ENCODE measurements around the gene RICTOR. TPM values are rescaled to one million over a fixed set of nuclear protein-coding genes. Genes with fewer than 3 reads are reported as not detected.

The RICTOR gene
- total RNA-seq, 1 donor = 289 TPM

DNA sequence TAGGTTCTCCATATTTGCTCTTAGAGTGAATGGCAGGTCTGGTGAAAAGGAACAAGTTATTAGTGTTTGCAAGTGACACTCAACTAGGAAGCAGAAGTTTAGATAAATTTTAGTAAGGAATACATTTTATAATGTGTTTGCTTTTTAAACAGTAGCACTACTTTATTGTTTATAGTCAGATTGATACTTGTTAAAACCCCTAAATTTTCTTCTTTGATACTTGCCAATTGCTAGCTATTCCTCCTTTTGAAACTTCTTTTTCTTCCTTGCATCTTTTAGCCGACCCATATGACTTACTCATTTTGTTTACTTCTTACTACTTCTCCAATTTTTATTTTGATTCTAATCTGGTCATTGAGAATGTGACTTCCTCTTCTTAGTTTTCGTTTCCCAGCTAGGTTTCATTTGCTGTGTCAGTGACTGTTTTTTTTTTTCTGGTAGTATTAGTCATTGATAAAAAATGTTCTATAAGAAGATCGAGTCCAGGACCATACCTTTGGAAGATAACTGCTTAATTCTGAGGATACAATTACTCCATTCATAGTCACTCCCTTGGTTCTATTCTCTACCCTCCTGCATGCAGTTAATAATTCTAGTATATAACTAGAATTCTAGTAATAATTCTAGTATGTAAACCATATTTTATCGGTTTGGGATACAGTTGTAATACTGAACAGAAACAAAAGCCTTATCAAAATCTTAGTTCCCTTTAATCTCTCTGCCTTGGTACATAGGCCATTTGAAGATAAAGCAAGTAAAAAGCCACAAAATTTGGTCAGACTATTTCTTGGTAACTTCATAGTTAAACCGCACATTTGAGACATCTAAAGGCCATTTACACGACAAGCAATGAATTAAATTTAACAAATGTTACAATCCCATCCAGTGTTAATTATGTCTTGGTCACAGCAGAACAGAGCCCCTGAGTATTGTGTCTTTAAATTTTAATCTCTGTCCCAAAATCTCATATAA, 2.8 kb upstream of the RICTOR start:
- Histone ChIP-seq H3K9me3 (ENCODE audit: low read depth, low read length) (no peaks in the 10 kb centered on the region), H3K27me3 (ENCODE audit: insufficient read depth, low read length) (peaks cover 13% of the 10 kb centered on the region), H3K4me3 (ENCODE audit: low read length) (no peak overlapping the region)

DNA sequence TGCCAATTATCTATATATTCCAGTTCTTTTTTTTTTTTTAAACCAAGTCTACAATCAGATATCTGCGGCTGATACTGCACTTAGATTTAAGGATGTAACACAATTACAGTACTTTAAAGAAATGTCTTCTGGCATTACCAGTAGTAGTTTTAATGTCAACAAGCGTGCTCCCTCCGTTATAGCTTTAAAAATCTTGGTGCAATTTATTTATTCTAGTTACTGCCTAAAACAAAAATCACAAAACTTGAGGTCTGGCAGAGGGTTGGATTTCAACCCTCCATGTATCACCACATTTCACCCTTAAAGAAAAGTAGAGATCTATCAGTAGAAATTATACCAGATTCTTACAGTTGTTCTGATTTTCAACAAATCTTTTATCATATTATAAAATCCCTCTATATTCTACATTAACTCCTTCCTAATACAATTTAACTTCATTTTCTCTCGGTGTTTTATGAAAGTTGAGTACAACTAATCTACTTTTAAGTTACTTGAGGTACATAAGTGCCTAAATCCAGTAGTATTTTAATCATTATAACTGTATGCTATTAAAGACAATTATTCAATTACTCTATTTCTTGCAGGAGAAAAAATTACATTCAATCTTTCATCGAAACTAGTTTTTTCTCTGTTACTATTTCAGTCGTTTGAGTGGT, 2.0 kb upstream of the RICTOR start:
- no peaks in the 10 kb centered on the region for H3K9me3 ChIP-seq (ENCODE audit: low read depth, low read length)
- no peak overlapping the region for H3K4me3 ChIP-seq (ENCODE audit: low read length)
- H3K4me1 ChIP-seq (ENCODE audit: insufficient read depth, low read length) = peaks cover 18% of the 10 kb centered on the region
- peaks cover 11% of the 10 kb centered on the region for H3K27me3 ChIP-seq (ENCODE audit: insufficient read depth, low read length)

More for the DNA sequence above, 2.8 kb upstream of the RICTOR start:
- peaks cover 17% of the 10 kb centered on the region for H3K4me1 ChIP-seq (ENCODE audit: insufficient read depth, low read length)

DNA sequence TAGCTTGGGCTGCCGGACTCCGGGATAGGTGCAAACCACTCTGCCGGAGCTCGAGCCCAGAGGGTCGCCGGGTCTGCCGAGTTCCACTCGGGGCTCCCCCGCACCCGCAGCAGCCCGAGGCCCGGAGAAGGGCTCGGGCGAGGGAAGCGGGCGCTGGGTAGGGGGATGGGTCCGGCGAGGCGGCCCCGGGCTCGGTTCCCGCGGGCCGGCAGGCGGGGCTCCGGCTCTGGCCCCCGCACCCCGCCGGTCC, 507 bp downstream of the RICTOR start:
- no peaks in the 10 kb centered on the region for H3K9me3 ChIP-seq (ENCODE audit: low read depth, low read length)
- H3K27me3 ChIP-seq (ENCODE audit: insufficient read depth, low read length) = no peaks in the 10 kb centered on the region
- peaks cover 15% of the 10 kb centered on the region for H3K4me1 ChIP-seq (ENCODE audit: insufficient read depth, low read length)
- peak overlapping the region; percentile 76 for H3K4me3 ChIP-seq (ENCODE audit: low read length)

DNA sequence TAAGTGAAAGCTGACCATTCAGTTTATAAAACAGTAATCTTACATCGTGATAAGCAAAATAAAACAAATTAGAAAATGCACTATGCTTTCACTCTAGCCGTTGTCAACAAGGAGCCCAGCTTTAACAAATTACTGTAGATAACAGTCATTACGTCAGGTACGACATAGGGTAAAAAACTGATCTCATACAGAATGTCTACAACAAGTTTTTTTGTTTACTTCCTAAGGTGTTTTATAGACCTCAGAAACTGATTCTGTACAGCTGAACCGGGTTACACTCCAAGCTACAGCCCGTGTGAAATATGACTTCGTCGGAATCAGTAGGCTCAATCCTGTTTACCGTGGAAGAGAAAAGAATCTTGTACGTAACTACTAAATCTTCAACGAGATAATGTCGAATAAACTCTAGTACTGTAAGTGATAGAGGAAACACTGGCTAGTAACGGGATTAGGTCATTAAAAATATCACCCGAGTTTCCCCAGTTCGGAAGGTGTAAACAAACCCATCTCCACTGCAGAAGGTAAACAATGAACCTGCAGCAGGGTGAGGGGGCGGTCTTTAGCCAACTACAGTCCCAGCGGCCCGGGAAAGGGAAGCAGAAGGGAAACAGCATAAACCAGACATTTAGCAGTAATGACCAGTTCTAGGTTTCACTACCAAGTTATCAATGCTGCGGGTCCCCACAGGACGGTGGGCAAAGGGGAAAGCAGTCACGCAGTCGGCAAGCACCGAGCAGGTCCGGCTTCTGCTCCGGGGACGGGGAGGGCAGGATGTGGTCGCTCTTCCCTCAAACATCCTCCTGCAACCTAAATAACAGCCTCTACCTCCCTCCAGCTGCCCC, 1.1 kb downstream of the RICTOR start:
- peak overlapping the region; percentile 76 for H3K4me3 ChIP-seq (ENCODE audit: low read length)
- no peaks in the 10 kb centered on the region for H3K9me3 ChIP-seq (ENCODE audit: low read depth, low read length)
- peaks cover 15% of the 10 kb centered on the region for H3K4me1 ChIP-seq (ENCODE audit: insufficient read depth, low read length)
- H3K27me3 ChIP-seq (ENCODE audit: insufficient read depth, low read length) = no peaks in the 10 kb centered on the region

DNA sequence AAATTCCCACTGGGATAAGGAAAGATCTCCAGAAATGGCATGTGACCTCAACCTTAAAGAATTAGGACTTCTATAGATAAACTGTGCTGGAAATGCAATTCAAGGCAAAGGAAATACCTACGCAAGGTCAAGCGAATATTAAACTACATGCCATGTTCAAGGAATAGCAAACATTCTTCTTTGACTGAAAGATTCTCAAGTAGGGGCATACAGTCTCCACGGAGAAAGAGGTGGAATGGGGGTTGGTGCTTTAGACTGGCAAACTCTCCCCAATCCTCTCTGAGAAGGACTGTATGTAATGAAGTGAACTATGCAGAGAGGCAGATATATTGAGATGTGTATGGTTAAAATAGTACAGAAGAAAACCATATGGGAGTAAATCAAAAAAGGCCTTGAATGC, 6.1 kb downstream of the RICTOR start:
- no peak overlapping the region for H3K4me3 ChIP-seq (ENCODE audit: low read length)
- H3K4me1 ChIP-seq (ENCODE audit: insufficient read depth, low read length) = peaks cover 7% of the 10 kb centered on the region
- no peaks in the 10 kb centered on the region for H3K9me3 ChIP-seq (ENCODE audit: low read depth, low read length)
- H3K27me3 ChIP-seq (ENCODE audit: insufficient read depth, low read length) = no peaks in the 10 kb centered on the region

DNA sequence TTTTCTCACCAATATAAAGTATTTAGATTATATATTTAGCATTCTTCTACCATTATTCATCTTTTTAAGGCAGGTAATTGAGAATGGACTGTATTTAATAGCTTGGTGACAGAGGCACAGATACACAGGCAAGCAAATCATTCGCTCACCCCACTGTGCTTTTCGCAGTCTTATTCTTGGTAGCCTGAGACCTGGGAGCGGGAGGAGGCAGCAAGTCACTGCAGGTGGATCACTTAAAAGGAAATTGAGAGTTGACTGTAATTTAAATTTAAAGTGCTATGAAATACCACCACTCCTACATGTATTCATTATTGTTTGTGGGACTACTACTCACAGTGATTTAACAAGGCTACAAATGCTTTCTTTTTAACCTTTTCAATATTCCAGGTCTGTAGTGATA, 9.7 kb downstream of the RICTOR start:
- H3K9me3 ChIP-seq (ENCODE audit: low read depth, low read length) = no peaks in the 10 kb centered on the region
- no peaks in the 10 kb centered on the region for H3K27me3 ChIP-seq (ENCODE audit: insufficient read depth, low read length)
- H3K4me3 ChIP-seq (ENCODE audit: low read length) = no peak overlapping the region
- no peaks in the 10 kb centered on the region for H3K4me1 ChIP-seq (ENCODE audit: insufficient read depth, low read length)

DNA sequence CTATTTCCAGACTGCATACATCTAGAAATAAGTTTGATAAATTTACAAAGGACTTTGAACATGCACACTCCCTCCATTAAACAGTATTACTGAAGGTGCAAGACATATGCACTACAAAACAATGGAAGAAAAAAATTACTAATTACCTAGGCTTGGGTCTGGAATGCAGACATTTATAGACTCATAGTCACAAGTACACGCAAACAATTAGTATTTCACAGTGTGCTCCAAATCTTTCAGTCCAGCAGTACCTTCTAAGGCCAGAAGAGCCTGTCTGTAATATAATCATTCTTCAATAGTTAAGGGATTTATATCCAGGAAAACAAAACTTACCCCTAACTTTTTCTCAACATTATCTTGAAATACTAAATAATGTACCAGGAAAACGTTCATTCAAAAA, 11.2 kb downstream of the RICTOR start:
- Histone ChIP-seq H3K4me1 (ENCODE audit: insufficient read depth, low read length) (no peaks in the 10 kb centered on the region), H3K4me3 (ENCODE audit: low read length) (no peak overlapping the region), H3K27me3 (ENCODE audit: insufficient read depth, low read length) (no peaks in the 10 kb centered on the region), H3K9me3 (ENCODE audit: low read depth, low read length) (no peaks in the 10 kb centered on the region)

DNA sequence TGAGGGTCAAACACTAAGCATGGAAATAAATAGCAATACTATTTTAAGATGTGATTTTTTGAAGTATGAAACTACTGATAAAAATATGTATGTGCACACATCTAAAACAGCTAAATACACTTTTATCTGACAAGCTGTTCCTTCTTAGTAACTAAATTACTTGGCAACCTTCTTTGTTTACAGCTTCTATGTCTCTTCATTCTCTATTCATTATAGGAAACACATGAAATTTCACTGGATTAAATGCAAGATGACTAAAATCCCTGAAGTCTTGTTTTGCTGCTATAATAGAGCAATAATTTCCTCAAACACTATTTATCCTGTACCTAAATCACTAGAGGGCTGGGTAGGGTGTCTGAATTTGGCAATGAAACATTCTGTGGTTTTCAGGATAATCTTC, 11.7 kb downstream of the RICTOR start:
- no peaks in the 10 kb centered on the region for H3K9me3 ChIP-seq (ENCODE audit: low read depth, low read length)
- no peaks in the 10 kb centered on the region for H3K27me3 ChIP-seq (ENCODE audit: insufficient read depth, low read length)
- no peak overlapping the region for H3K4me3 ChIP-seq (ENCODE audit: low read length)
- no peaks in the 10 kb centered on the region for H3K4me1 ChIP-seq (ENCODE audit: insufficient read depth, low read length)

DNA sequence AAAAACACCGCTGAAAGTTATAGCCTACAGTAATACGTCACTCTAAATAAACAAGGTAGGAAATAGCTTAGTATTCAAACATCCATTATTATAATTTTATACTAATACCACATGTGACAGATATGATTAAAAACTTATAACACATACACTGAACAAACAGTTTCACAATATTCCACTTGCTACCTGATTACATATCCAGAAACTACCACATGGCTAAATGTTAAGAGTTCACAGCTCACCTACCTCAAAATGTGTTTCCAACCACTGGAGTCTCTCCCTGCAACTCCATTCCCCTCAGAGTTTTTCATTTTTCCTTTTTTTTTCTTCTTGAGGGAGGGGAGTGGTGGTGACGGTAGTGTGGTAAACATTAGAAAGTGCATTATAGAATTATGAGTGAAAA, 12.1 kb downstream of the RICTOR start:
- Histone ChIP-seq H3K4me3 (ENCODE audit: low read length) (no peak overlapping the region), H3K4me1 (ENCODE audit: insufficient read depth, low read length) (no peaks in the 10 kb centered on the region)

DNA sequence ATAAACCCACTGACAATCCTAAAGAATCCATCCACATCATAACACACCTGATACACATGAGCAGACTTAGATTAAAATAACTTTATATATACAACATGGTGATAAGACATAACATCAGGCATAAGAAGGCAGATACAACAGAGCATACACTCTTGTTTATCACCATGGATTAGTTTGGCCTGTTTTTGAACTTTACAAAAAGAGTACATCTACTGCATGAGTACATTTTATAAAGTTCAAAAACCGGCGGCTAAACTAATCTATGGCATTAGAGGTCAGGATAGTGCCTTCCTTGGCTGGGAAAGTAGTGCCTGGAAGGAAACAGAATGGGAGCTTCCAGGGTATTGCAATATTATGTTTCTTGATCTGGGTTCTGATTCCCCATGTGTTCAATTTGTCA, 15.1 kb downstream of the RICTOR start:
- Histone ChIP-seq H3K9me3 (ENCODE audit: low read depth, low read length) (no peaks in the 10 kb centered on the region), H3K4me3 (ENCODE audit: low read length) (no peak overlapping the region), H3K27me3 (ENCODE audit: insufficient read depth, low read length) (no peaks in the 10 kb centered on the region), H3K4me1 (ENCODE audit: insufficient read depth, low read length) (no peaks in the 10 kb centered on the region)

More for the DNA sequence above, 12.1 kb downstream of the RICTOR start:
- Histone ChIP-seq H3K27me3 (ENCODE audit: insufficient read depth, low read length) (no peaks in the 10 kb centered on the region), H3K9me3 (ENCODE audit: low read depth, low read length) (no peaks in the 10 kb centered on the region)

DNA sequence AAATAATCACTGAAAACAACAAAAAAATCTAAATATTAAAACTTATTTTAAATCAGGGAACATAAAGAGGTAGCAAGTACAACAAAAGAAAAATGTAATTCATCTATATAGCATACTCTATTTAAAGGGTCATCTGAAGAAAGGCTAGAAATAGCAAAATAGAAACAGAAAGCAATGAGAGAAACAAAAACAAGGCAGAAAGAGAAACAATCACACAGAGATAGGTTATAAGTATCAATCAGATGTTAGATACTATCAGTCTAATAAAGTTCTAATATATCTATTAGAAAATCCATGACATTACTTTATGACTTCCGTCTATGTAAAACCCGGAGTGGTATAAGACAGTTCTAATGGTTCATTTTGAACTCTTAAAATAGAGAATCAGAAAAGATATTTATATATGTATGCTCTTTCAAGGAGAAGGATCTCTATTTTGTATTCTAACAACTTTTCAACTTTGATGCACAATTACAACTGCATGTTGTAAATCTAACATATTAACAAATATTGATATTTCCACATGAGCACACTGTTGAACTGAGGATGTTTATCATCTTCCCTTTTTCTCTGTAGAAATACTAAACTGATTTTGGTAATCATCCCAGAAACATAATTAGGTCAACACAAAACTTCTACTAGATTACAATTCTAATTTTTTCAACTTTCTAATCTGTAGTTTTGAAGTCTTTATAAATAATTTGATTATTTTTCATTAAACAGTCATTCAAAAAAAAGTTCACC, 15.8 kb downstream of the RICTOR start:
- Histone ChIP-seq H3K27me3 (ENCODE audit: insufficient read depth, low read length) (no peaks in the 10 kb centered on the region), H3K4me3 (ENCODE audit: low read length) (no peak overlapping the region), H3K9me3 (ENCODE audit: low read depth, low read length) (no peaks in the 10 kb centered on the region), H3K4me1 (ENCODE audit: insufficient read depth, low read length) (no peaks in the 10 kb centered on the region)

DNA sequence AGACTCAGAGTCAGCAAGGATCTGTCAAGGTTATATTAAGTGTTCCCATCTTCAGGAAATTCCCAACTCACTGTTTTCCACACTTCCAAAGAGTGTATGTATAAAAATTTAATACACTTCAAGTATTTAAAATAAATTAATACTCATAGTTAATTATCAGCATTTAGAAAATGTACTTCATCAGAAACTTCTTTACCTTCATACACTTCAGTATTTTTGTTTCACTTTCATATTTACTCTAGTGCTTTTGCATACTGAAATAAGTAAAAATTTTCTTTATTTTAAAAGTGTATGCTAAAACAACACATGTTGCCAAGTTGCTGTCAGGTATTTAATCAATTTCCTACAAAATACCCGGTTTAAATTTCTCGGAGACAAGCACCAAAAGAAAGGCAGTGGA, 16.5 kb downstream of the RICTOR start:
- Histone ChIP-seq H3K4me1 (ENCODE audit: insufficient read depth, low read length) (no peaks in the 10 kb centered on the region), H3K27me3 (ENCODE audit: insufficient read depth, low read length) (no peaks in the 10 kb centered on the region), H3K4me3 (ENCODE audit: low read length) (no peak overlapping the region), H3K9me3 (ENCODE audit: low read depth, low read length) (no peaks in the 10 kb centered on the region)

DNA sequence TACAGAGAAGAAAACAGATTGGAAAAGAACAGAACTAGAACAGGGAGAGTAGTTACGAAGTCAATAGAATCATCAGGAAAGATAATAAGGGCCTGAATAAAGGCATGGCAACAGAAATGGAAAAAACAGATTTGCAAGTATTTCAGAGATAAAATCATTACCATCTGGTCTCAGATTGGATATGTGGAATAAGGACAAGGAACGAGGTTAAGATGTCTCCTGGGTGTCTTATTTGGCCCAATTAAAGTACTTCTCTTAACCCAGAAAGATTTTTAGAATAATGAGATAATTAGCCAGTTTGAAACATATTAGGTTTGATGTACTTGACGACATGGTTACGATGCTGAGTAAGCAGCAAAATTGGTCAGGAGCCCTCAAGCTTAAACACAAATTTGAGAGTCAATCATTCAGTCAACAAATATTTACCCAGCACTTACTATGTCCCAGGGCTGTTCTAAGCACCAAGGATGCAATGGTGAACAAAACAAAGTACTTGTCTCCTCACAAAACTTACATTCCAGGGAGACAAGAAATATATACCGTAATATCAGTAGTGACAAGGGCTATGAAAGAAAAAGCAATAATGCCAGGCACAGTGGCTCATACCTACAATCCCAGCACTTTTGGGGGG, 18.3 kb downstream of the RICTOR start:
- Histone ChIP-seq H3K27me3 (ENCODE audit: insufficient read depth, low read length) (no peaks in the 10 kb centered on the region), H3K4me1 (ENCODE audit: insufficient read depth, low read length) (no peaks in the 10 kb centered on the region), H3K9me3 (ENCODE audit: low read depth, low read length) (no peaks in the 10 kb centered on the region), H3K4me3 (ENCODE audit: low read length) (no peak overlapping the region)

DNA sequence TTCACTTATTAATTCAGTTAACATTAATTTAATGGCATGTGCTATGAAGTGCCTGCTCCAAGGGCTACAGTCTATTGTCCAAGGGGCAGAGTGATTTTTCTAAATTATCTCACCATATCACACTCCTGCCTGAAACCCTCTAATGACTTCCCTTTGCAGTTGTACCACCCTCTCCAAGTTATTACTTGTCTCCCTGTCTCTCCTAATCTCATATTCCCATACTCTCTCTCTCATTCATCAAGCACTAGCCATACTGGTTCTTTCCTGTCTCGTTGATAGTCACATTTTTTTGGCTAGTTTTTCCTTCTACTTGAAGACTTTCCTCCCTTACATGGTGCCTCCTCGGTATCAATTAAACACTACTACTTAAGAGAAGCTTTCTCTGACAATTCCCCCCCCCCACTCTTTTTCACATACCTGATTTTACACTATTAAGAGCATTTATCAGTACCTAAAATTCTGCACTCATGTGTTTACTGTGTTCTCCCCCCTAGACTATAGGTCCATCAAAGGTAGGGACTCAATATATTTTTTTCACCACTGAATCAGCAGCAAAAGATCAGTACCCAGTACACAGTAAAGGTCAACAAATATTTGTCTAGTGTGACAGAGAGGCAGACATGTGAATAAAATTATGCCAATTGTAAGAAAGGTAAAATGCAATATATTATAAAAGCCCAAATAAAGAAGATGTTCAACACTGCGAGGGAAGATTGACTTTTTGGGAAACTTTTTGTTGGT, 19.0 kb downstream of the RICTOR start:
- H3K4me3 ChIP-seq (ENCODE audit: low read length) = no peak overlapping the region
- H3K27me3 ChIP-seq (ENCODE audit: insufficient read depth, low read length) = no peaks in the 10 kb centered on the region
- no peaks in the 10 kb centered on the region for H3K4me1 ChIP-seq (ENCODE audit: insufficient read depth, low read length)
- H3K9me3 ChIP-seq (ENCODE audit: low read depth, low read length) = no peaks in the 10 kb centered on the region

Data from mononuclear cell (primary cell).